Daoy (cell line): Measurements from ENCODE around the gene EHHADH. TPM values are rescaled to one million over a fixed set of nuclear protein-coding genes. Genes with fewer than 3 reads are reported as not detected.

Source experiments
- DNase-seq: peaks from one replicate; pipeline ENCODE4 v3.0.0-alpha.2; 2015; ENCODE audit warnings: low read depth
- total RNA-seq: library from RNA; depleted of rRNA; stranded (reverse); fragments of >200 nt; shearing (Covaris generic); gene quantifications from 2 replicates; pipeline ENCODE4 v1.2.3, GENCODE V29; 2014; rRNA removed

EHHADH gene
- total RNA-seq, 1 experiment from 2014 or later, result 8.6 TPM

DNA sequence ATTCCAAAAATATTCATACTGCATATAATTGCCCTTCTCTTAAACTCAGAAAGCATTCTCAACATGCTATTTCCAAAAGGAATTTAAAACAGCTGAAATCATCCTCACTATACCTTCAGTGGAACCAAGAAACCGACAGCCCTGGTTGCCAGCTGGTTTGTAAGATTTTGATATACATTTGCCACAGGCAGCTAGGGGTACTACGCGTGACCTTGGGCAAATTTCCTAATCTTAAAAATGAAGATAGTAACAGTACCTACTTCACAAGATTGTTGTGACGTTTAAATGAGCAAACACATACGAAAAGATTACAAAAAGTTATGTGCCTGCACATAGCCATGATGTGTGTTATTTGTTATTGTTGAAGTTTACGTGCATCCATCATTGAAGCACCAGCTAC, 108.3 kb downstream of the EHHADH start:
- no peak for DNase-seq

DNA sequence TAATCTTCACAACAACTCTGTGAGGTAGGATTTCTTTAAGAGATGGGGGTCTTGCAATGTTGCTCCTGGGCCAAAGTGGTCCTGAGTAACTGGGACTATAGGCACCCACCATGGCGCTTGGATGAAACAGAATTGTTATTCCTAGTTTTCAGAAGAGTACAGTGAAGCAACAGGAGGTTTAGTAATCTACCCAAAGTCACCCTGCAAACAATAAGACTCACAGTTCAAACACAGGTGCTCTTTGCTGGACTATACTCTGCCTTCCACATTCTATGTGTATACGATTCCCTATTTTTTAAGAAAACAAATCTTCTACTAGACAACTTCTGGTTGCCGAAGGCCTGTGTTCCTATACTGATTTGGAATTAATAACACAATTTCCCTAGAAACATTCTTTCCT, 109.1 kb downstream of the EHHADH start:
- no peak for DNase-seq

Other genes starting within 250 kb of the EHHADH start
- gene C3orf70, start 101.0 kb downstream of the EHHADH start, total RNA-seq, result 3.6 and 4.7 TPM in 2 replicates
- gene MAP3K13, start 109.1 kb upstream of the EHHADH start, total RNA-seq, result 7.6 and 13.1 TPM in 2 replicates
- gene TMEM41A, start 245.0 kb upstream of the EHHADH start, total RNA-seq, result 15.4 and 20.5 TPM in 2 replicates